Ishikawa (cell line): ENCODE measurements around the gene ARMH2.

Experiments used
- CEBPB ChIP-seq: IDR thresholded peaks from 2 replicates; pipeline ENCODE4 v1.6.1; 2012
- CREB1 ChIP-seq: IDR thresholded peaks from 2 replicates; pipeline ENCODE4 v1.6.1; 2012; ENCODE audit warnings: low read depth
- EGR1 ChIP-seq: IDR thresholded peaks from 2 replicates; pipeline ENCODE4 v1.6.1; 2012
- EP300 ChIP-seq: IDR thresholded peaks from 2 replicates; pipeline ENCODE4 v1.6.1; 2012; ENCODE audit warnings: borderline replicate concordance
- FOXM1 ChIP-seq: IDR thresholded peaks from 2 replicates; pipeline ENCODE4 v1.6.1; 2012; ENCODE audit warnings: low read depth, borderline replicate concordance
- MAX ChIP-seq: IDR thresholded peaks from 2 replicates; pipeline ENCODE4 v1.6.1; 2012
- NFIC ChIP-seq: IDR thresholded peaks from 2 replicates; pipeline ENCODE4 v1.6.1; 2012
- RAD21 ChIP-seq: IDR thresholded peaks from 2 replicates; pipeline ENCODE4 v1.6.1; 2012; ENCODE audit warnings: low read depth
- REST ChIP-seq: IDR thresholded peaks from 2 replicates; pipeline ENCODE4 v1.6.1; 2012; ENCODE audit warnings: low read depth, mild to moderate bottlenecking
- TAF1 ChIP-seq: IDR thresholded peaks from 2 replicates; pipeline ENCODE4 v1.6.1; 2012; ENCODE audit warnings: low read depth, mild to moderate bottlenecking
- TCF12 ChIP-seq: IDR thresholded peaks from 2 replicates; pipeline ENCODE4 v1.6.1; 2012; ENCODE audit warnings: low read depth
- TEAD4 ChIP-seq: IDR thresholded peaks from 2 replicates; pipeline ENCODE4 v1.6.1; 2012
- USF1 ChIP-seq: IDR thresholded peaks from 2 replicates; pipeline ENCODE4 v1.6.1; 2012
- YY1 ChIP-seq: IDR thresholded peaks from 2 replicates; pipeline ENCODE4 v1.6.1; 2012; ENCODE audit warnings: low read depth
- ZBTB7A ChIP-seq: IDR thresholded peaks from 2 replicates; pipeline ENCODE4 v1.6.1; 2012; ENCODE audit warnings: low read depth

Gene ARMH2

GRCh38 chr6:24796616-24797290 is 2.0 kb downstream of the ARMH2 start:
- TF ChIP-seq TAF1 (no peak), NFIC (no peak), YY1 (no peak)

- TF ChIP-seq CREB1 (no peak), NFIC (no peak), TAF1 (no peak), MAX (no peak), CEBPB (no peak), USF1 (no peak), YY1 (no peak)
Observed at GRCh38 chr6:24795106-24795505, 3.6 kb downstream of the ARMH2 start.

- TF ChIP-seq CEBPB (no peak), RAD21 (no peak), YY1 (no peak), CREB1 (no peak), NFIC (no peak), FOXM1 (no peak), TAF1 (no peak), REST (no peak), TCF12 (no peak), TEAD4 (no peak), EP300 (no peak), USF1 (no peak), EGR1 (no peak), ZBTB7A (no peak), MAX (no peak)
Observed at GRCh38 chr6:24788031-24788665, 10.6 kb downstream of the ARMH2 start.

- TF ChIP-seq YY1 (no peak), CREB1 (no peak), MAX (no peak), REST (no peak), EGR1 (no peak), USF1 (no peak), FOXM1 (no peak), RAD21 (no peak), EP300 (no peak), ZBTB7A (no peak), NFIC (no peak), TAF1 (no peak), TEAD4 (no peak), CEBPB (no peak), TCF12 (no peak)
Observed at GRCh38 chr6:24780206-24780605, 18.5 kb downstream of the ARMH2 start.

- no peak for TF ChIP-seq YY1
- TF ChIP-seq RAD21 = no peak
- no peak for TF ChIP-seq TCF12
- no peak for TF ChIP-seq ZBTB7A
- TF ChIP-seq EGR1 = no peak
- TF ChIP-seq MAX = no peak
- no peak for TF ChIP-seq REST
- no peak for TF ChIP-seq EP300
- no peak for TF ChIP-seq TAF1
- no peak for TF ChIP-seq CEBPB
- TF ChIP-seq CREB1 = no peak
- no peak for TF ChIP-seq USF1
- no peak for TF ChIP-seq TEAD4
- no peak for TF ChIP-seq FOXM1
- TF ChIP-seq NFIC = no peak
Observed at GRCh38 chr6:24779416-24780016, 19.2 kb downstream of the ARMH2 start.
